ENCODE data around the gene ALK.
A peak's percentile ranks its signal among the peaks of the same experiment; 100 is the strongest.

Gene ALK

DNA sequence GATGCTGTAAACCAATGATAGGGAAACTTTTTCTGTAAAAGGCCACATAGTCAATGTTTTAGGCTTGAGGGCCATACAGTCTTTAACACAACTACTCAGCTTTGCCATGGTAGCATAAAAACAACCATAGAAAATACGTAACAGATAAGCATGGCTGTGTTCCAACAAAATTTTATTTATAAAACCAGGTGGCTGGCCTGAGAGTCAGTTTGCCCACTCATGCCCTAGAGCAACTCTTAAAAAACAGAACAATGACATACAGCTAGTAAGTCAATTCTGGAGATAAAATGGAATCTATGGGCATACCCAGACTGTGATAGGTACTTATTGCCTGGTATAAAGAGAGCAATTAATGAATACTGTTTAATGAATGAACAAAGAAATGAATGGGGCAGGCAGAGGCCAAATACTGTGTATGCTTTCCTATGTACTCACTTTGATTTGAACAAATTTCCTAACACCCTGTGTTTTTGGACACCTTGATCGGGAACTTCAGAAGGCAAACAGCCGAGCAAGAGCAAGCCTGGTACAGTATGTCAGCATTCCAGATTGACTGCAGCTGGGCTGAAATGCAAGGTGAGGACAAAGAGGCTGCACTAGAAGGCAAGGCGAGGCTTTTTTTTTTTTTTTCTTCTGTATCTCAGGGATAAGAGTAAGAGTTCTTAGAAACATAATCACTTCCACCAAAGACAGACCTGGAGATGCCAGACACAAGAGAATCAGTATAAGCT is 490.8 kb downstream of the ALK start:
- no peak overlapping the region for H3K27ac ChIP-seq
- no peak for TF ChIP-seq CTCF (conservative IDR thresholded peaks at IDR 0.05)

GRCh38 chr2:29426354-29426753 is 495.0 kb downstream of the ALK start:
- no peak for TF ChIP-seq CTCF (conservative IDR thresholded peaks at IDR 0.05)
- H3K27ac ChIP-seq = no peak overlapping the region

DNA sequence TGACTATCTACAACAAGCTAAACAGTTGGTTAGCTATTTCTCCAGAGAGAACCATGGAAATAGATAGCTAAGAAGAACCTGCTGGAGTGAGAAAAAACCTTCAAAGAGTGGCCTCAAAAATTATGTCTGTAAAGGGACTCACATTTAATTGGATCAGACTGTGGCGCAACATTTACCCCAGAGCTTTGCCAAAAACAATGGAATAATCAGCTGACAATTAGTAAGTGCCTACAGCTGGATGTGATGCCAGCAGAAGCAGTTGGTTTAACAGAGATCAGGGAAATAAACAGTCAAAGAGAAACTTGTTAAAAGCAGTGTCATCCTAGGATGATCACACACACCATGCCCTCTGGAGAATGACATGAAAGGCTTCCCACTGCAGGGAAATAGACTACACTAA is 495.5 kb downstream of the ALK start:
- TF ChIP-seq CTCF (conservative IDR thresholded peaks at IDR 0.05) = no peak
- H3K27ac ChIP-seq = no peak overlapping the region

GRCh38 chr2:29423061-29423666 is 498.2 kb downstream of the ALK start:
- TF ChIP-seq CTCF (conservative IDR thresholded peaks at IDR 0.05) = 0 out of 2 replicates have a peak, but pooled peaks have one; percentile 9
- peak overlapping the region; percentile 72 for H3K27ac ChIP-seq

DNA sequence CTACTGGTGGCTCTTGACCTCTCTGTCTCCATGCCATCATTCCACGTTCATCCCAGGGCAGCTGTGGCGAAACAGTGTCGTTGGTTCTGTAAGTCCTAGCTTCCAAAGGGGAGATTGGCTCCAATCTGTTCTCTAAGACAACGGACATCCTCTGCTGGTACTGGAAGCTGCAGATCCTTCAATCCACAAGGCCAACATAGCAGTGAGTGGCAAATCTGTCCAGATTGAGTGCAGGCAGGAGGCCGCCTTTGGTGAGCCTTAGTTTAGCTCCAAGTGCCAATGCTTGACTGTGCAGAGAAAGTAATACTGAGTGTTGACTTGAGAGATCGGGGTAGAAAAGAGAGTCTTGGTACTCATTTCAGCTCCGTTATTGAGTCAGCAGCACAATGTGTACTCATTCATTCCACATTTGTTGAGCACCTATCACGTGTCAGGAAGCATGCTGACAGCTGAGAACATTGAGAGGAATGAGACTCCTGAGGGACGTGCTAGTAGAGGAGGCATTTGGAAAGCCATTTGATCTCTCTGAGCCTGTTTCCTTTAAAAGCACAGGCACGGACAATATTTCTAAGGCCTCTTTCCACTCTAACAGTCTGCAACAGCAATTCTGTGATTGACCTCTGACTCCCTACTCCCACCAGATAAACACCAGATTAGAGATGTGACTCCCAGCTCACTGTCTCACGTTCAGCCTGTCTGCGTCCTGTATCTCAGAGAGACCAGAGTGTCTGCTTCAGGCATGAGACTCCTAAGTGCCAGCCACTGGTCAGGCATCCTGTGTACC is 500.2 kb downstream of the ALK start:
- no peak overlapping the region for H3K27ac ChIP-seq
- TF ChIP-seq CTCF (conservative IDR thresholded peaks at IDR 0.05) = no peak

DNA sequence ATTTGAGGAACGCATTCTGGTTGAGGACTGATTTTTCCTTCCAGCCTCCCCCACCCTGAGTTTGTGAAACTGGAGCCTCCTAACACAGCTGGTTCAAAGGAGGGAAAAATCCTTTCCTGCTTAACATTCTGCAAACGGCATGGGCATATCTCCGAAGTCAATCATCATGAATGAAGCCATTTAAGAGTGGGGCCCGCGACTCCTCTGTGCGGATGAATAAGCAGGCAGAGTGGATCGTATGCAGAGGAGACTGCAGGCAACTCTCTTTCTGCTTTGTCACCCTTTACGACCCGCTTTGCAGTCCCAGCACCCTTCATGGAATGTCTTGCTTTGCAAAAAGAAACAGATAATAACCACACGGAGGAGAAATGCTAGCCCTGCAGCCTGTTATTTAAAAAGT is 500.9 kb downstream of the ALK start:
- TF ChIP-seq CTCF (conservative IDR thresholded peaks at IDR 0.05) = no peak
- no peak overlapping the region for H3K27ac ChIP-seq

- H3K27ac ChIP-seq = no peak overlapping the region
- TF ChIP-seq CTCF (conservative IDR thresholded peaks at IDR 0.05) = no peak
These were observed 503.8 kb downstream of the ALK start for GRCh38 chr2:29417630-29418029.
